Measurements from ENCODE around the gene LGALS3BP.

DNA sequence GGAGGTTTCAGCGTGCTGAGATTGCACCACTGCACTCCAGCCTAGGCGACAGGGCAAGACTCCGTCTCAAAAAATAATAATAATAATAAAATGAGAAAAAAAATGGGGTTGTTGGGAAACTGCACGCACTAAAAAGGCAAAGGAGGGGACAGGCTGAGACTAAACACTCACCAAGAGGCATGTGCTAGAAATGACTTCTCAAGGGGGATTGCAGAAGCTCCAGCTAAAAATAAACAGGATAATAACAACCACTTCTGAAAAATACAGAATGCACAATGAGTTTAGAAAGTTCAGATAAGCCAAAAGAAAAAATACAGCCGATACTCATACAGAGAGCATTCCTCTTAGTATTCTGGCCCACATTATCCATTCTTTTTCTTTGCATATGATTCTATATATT, 39.5 kb downstream of the LGALS3BP start:
- TF ChIP-seq, protein P1, sequence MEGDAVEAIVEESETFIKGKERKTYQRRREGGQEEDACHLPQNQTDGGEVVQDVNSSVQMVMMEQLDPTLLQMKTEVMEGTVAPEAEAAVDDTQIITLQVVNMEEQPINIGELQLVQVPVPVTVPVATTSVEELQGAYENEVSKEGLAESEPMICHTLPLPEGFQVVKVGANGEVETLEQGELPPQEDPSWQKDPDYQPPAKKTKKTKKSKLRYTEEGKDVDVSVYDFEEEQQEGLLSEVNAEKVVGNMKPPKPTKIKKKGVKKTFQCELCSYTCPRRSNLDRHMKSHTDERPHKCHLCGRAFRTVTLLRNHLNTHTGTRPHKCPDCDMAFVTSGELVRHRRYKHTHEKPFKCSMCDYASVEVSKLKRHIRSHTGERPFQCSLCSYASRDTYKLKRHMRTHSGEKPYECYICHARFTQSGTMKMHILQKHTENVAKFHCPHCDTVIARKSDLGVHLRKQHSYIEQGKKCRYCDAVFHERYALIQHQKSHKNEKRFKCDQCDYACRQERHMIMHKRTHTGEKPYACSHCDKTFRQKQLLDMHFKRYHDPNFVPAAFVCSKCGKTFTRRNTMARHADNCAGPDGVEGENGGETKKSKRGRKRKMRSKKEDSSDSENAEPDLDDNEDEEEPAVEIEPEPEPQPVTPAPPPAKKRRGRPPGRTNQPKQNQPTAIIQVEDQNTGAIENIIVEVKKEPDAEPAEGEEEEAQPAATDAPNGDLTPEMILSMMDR (conservative IDR thresholded peaks at IDR 0.05): no peak
- no peak for TF ChIP-seq EZH2 (IDR thresholded peaks at IDR 0.05; ENCODE audit: low read depth)

Measured in PC-9 (cell line).